Progenitor cell of endocrine pancreas (in vitro differentiated cells): Measurements from ENCODE around the gene SCARF2. TPM values are rescaled to one million over a fixed set of nuclear protein-coding genes. Genes with fewer than 3 reads are reported as not detected.
"Not testable (repeated sequence)": the region's sequence is repeated elsewhere in the genome, so short reads cannot be mapped to it uniquely, and the experiment has no call there.

ENCODE experiments used
- DNase-seq: peaks from one replicate; pipeline ENCODE4 v3.0.0; 2021; ENCODE audit warnings: low spot score; ENCODE audit not compliant: unreplicated experiment
- H3K27ac Mint-ChIP-seq: 2 replicates; pipeline ENCODE4 v1.8.0; 2021; ENCODE audit warnings: mild to moderate bottlenecking, moderate library complexity, mixed read lengths
- H3K27me3 Mint-ChIP-seq: 2 replicates; pipeline ENCODE4 v1.8.0; 2021; ENCODE audit warnings: mixed read lengths
- H3K36me3 Mint-ChIP-seq: 2 replicates; pipeline ENCODE4 v1.8.0; 2022; ENCODE audit warnings: mixed read lengths; ENCODE audit not compliant: insufficient read depth
- H3K4me1 Mint-ChIP-seq: 2 replicates; pipeline ENCODE4 v1.8.0; 2021; ENCODE audit warnings: low read depth, mixed read lengths
- H3K4me3 Mint-ChIP-seq: 2 replicates; pipeline ENCODE4 v1.8.0; 2021; ENCODE audit warnings: low read depth, mild to moderate bottlenecking, moderate library complexity, mixed read lengths
- H3K9me3 Mint-ChIP-seq: 2 replicates; pipeline ENCODE4 v1.8.0; 2021; ENCODE audit warnings: low read depth, mixed read lengths
- CTCF ChIP-seq: fragments of 200-600 bp; sonication (generic); IDR thresholded peaks from one replicate; pipeline ENCODE4 v1.5.0; 2021; ENCODE audit warnings: antibody characterized with exemption, mild to moderate bottlenecking; ENCODE audit not compliant: unreplicated experiment
- total RNA-seq: library from RNA; stranded (reverse); gene quantifications from 2 replicates; pipeline ENCODE4 v1.2.1, GENCODE V29; 2021

SCARF2 gene
- total RNA-seq, 1 donor from 2014 or later, result 14.4 TPM

GRCh38 chr22:20395181-20395906, 42.3 kb downstream of the SCARF2 start:
- H3K36me3 Mint-ChIP-seq, result peaks cover 3% of the 10 kb centered on the region
- peak overlapping the region; percentile 62 for H3K27ac Mint-ChIP-seq
- H3K27me3 Mint-ChIP-seq, result no peaks in the 10 kb centered on the region
- DNase-seq, result no peak
- peak overlapping the region; percentile 90 for H3K4me3 Mint-ChIP-seq
- no peaks in the 10 kb centered on the region for H3K9me3 Mint-ChIP-seq
- peaks cover 39% of the 10 kb centered on the region for H3K4me1 Mint-ChIP-seq
- no peak for TF ChIP-seq CTCF

- Mint-ChIP-seq H3K36me3 (peaks cover 3% of the 10 kb centered on the region), H3K4me3 (peak within 1 kb of the TSS; percentile 90), H3K27ac (peak within 1 kb of the TSS; percentile 98), H3K9me3 (no peaks in the 10 kb centered on the region), H3K27me3 (no peaks in the 10 kb centered on the region), H3K4me1 (peaks cover 31% of the 10 kb centered on the region)
- peak; percentile 10 for TF ChIP-seq CTCF
- DNase-seq, result peak; percentile 72
These were observed 43.7 kb downstream of the SCARF2 start, which contains the start of gene ZNF74 for GRCh38 chr22:20393705-20394476. Gene ZNF74, plus strand, starts transcription at chr22:20394151. Its CDS starts 478 bp downstream, at chr22:20394629.

GRCh38 chr22:20392983-20393704, 44.5 kb downstream of the SCARF2 start:
- Mint-ChIP-seq H3K27ac (peak overlapping the region; percentile 98), H3K36me3 (peaks cover 3% of the 10 kb centered on the region), H3K9me3 (no peaks in the 10 kb centered on the region), H3K4me1 (peaks cover 27% of the 10 kb centered on the region), H3K4me3 (peak overlapping the region; percentile 90), H3K27me3 (no peaks in the 10 kb centered on the region)
- no peak for TF ChIP-seq CTCF
- DNase-seq, result no peak

- not testable (repeated sequence) for H3K9me3 Mint-ChIP-seq, H3K4me3 Mint-ChIP-seq, DNase-seq, H3K27me3 Mint-ChIP-seq, H3K27ac Mint-ChIP-seq, H3K36me3 Mint-ChIP-seq
- H3K4me1 Mint-ChIP-seq, result peaks cover 27% of the 10 kb centered on the region
These were observed 45.2 kb downstream of the SCARF2 start for GRCh38 chr22:20392365-20392881.

GRCh38 chr22:20391222-20391621, 46.4 kb downstream of the SCARF2 start:
- no peaks in the 10 kb centered on the region for H3K9me3 Mint-ChIP-seq
- H3K27me3 Mint-ChIP-seq, result no peaks in the 10 kb centered on the region
- H3K4me3 Mint-ChIP-seq, result no peak overlapping the region

More at GRCh38 chr22:20391222-20391621, 46.4 kb downstream of the SCARF2 start:
- no peak for TF ChIP-seq CTCF
- DNase-seq, result no peak
- H3K36me3 Mint-ChIP-seq, result no peaks in the 10 kb centered on the region
- H3K27ac Mint-ChIP-seq, result no peak overlapping the region
- H3K4me1 Mint-ChIP-seq, result peaks cover 20% of the 10 kb centered on the region
